ENCODE results near the gene ANKRD23.
"Not testable (repeated sequence)": the region's sequence is repeated elsewhere in the genome, so short reads cannot be mapped to it uniquely, and the experiment has no call there.

Gene ANKRD23

GRCh38 chr2:96819128-96819875 lies 24.5 kb downstream of the ANKRD23 start:
- DNase-seq, result no peak

- no peak for DNase-seq
Measured at GRCh38 chr2:96817882-96818281, 25.9 kb downstream of the ANKRD23 start.

GRCh38 chr2:96816836-96817702 lies 26.8 kb downstream of the ANKRD23 start:
- peak in 2 of 56 donors; percentile 44 to 54 for DNase-seq

GRCh38 chr2:96816127-96816835 lies 27.5 kb downstream of the ANKRD23 start, which contains the start of gene CNNM3:
Gene CNNM3 (plus strand): TSS chr2:96816268. CDS start chr2:96816278, 10 bp downstream.
- peak in 55 of 56 donors; percentile 76 to 98 (median 93) for DNase-seq

- peak in 13 of 56 donors; percentile 39 to 64 (median 52) for DNase-seq
Measured at GRCh38 chr2:96815326-96816126, 28.3 kb downstream of the ANKRD23 start.

- no peak for DNase-seq
Measured at GRCh38 chr2:96813656-96814055, 30.2 kb downstream of the ANKRD23 start.

GRCh38 chr2:96811917-96812316 lies 31.9 kb downstream of the ANKRD23 start:
- DNase-seq, result no peak

GRCh38 chr2:96810783-96811192 lies 33.0 kb downstream of the ANKRD23 start:
- DNase-seq, result no peak

- DNase-seq, result peak in 8 of 56 donors; percentile 8 to 48 (median 24)
Measured at GRCh38 chr2:96809951-96810782, 33.7 kb downstream of the ANKRD23 start.

GRCh38 chr2:96809216-96809882 lies 34.5 kb downstream of the ANKRD23 start:
- DNase-seq, result no peak

GRCh38 chr2:96808176-96808837 lies 35.5 kb downstream of the ANKRD23 start:
- DNase-seq, result no peak

GRCh38 chr2:96807127-96807471 lies 36.7 kb downstream of the ANKRD23 start:
- DNase-seq, result no peak

- DNase-seq, result no peak
Measured at GRCh38 chr2:96806468-96807126, 37.2 kb downstream of the ANKRD23 start.

- not testable (repeated sequence) for DNase-seq
Measured at GRCh38 chr2:96805946-96806345, 37.9 kb downstream of the ANKRD23 start.

GRCh38 chr2:96804986-96805385 lies 38.8 kb downstream of the ANKRD23 start:
- no peak for DNase-seq

GRCh38 chr2:96802721-96803120 lies 41.1 kb downstream of the ANKRD23 start:
- no peak for DNase-seq

GRCh38 chr2:96801786-96802595 lies 41.8 kb downstream of the ANKRD23 start:
- DNase-seq, result no peak

Data from nucleus accumbens (tissue), 56 donors.